GM12865 (cell line): ENCODE data around the gene SLC17A9.
A peak's percentile ranks its signal among the peaks of the same experiment; 100 is the strongest.

ENCODE experiments used
- DNase-seq: peaks from one replicate; pipeline ENCODE4 v3.0.0; 2010; ENCODE audit warnings: low read depth
- H3K4me3 ChIP-seq: 2 replicates; pipeline ENCODE4 v1.5.1; 2011; ENCODE audit warnings: mild to moderate bottlenecking, low read depth, low read length, control low read depth
- CTCF ChIP-seq: IDR thresholded peaks from 2 replicates; pipeline ENCODE4 v1.5.1; 2011; ENCODE audit warnings: low read length, control low read depth, low read depth, inconsistent platforms; ENCODE audit not compliant: insufficient read depth; ENCODE audit errors: missing control alignments

SLC17A9 gene

GRCh38 chr20:62952968-62953838, 694 bp downstream of the SLC17A9 start:
- TF ChIP-seq CTCF: no peak
- DNase-seq: peak; percentile 30
- peak overlapping the region; percentile 96 for H3K4me3 ChIP-seq

GRCh38 chr20:62953839-62954703, 1.6 kb downstream of the SLC17A9 start:
- DNase-seq: peak; percentile 93
- peak overlapping the region; percentile 96 for H3K4me3 ChIP-seq
- TF ChIP-seq CTCF: no peak

DNA sequence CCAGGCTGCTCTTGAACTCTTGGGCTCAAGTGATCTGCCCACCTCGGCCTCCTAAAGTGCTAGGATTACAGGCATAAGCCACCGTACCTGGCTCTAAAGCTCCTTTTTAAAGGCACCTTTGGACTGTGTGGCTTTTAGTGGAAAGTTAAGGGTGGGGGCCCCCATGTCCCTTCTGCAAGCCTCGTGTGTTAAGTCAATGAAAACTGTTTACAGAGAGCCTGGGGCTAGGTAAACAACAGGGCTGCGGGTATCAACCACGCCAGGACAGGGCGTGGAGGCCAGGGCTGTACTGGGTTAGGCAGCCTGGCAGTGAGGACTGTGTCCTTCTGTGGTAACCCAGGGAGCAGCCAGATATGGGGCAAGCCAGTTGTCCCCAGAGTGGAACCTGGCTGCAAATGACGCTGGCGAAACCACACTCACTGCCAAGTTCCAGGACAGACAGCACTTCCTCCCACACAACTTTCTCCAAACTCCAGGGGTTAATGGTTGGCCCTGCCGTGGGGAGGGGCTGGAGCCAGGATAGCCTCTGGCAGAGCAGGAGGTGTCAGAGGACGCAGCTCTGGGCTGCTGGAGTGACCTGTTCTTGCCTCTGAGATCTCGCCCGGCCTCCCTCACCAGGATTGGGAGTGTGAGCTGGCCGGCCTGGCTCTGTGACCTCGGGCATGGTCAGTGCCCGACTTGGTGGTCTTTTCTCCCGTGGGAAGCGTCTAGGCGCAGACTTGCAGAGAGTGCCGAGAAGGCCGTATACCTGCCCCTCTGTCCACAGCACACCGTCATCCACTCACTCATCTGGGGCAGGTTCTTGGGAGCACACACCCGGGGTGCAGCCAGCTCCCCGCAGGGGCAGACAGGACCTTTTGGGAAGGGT, 3.2 kb downstream of the SLC17A9 start:
- no peak for DNase-seq
- no peak overlapping the region for H3K4me3 ChIP-seq
- no peak for TF ChIP-seq CTCF

- no peak for DNase-seq
- no peak for TF ChIP-seq CTCF
These were observed 4.1 kb downstream of the SLC17A9 start for GRCh38 chr20:62956387-62957135.

DNA sequence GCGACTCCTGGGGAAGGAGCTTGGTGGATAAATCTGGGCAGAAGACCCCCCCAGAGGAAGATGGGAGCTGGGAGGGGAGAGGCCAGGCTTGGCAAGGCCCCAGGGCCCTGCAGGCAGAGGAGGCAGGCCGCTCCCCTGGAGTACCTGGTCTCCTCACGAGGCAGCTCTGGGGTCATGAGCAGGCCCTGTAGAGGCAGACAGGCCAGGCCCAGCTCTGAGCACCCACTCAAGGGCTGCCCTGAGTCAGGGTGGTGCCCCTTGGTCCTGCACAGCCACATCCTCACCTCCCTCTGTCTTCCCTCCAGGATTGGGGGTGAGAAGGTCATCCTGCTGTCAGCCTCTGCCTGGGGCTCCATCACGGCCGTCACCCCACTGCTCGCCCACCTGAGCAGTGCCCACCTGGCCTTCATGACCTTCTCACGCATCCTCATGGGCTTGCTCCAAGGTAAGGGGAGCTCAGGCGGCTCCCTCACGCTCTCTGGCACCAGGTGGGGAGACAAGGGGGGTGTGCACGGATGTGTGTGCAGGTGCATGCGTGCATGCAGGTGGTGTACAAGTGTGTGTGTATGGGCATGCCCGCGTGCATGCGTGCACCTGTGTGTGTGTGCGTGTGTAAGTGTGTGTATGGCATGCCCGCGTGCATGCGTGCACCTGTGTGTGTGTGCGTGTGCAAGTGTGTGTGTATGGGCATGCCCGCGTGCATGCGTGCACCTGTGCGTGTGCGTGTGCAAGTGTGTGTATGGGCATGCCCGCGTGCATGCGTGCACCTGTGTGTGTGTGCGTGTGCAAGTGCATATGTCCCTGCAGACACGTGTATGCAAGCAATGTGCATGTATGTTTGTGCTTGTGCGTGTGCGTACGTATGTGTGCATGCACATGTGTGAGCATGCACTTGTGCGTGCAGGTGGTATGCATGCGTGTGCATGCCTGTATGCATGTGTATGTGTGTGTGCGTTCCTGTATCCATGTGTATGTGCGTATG, 4.9 kb downstream of the SLC17A9 start:
- DNase-seq: no peak
- TF ChIP-seq CTCF: no peak
- H3K4me3 ChIP-seq: no peak overlapping the region

More at GRCh38 chr20:62956387-62957135, 4.1 kb downstream of the SLC17A9 start:
- H3K4me3 ChIP-seq: no peak overlapping the region
